ENCODE data around the gene CAMTA1.

The CAMTA1 gene

GRCh38 chr1:7454052-7454815 lies 669.0 kb downstream of the CAMTA1 start:
- no peak for DNase-seq

- no peak for DNase-seq
These were observed 669.9 kb downstream of the CAMTA1 start for GRCh38 chr1:7454895-7455784.

- peak; percentile 51 for DNase-seq
These were observed 670.8 kb downstream of the CAMTA1 start for GRCh38 chr1:7455796-7456721.

GRCh38 chr1:7456722-7457082 lies 671.4 kb downstream of the CAMTA1 start:
- DNase-seq = peak; percentile 69

GRCh38 chr1:7457811-7458210 lies 672.6 kb downstream of the CAMTA1 start:
- no peak for DNase-seq

- no peak for DNase-seq
These were observed 673.7 kb downstream of the CAMTA1 start for GRCh38 chr1:7458946-7459345.

GRCh38 chr1:7459914-7460313 lies 674.7 kb downstream of the CAMTA1 start:
- no peak for DNase-seq

- DNase-seq = no peak
These were observed 675.6 kb downstream of the CAMTA1 start for GRCh38 chr1:7460807-7461206.

- DNase-seq = no peak
These were observed 677.4 kb downstream of the CAMTA1 start for GRCh38 chr1:7462617-7463016.

- DNase-seq = no peak
These were observed 678.3 kb downstream of the CAMTA1 start for GRCh38 chr1:7463526-7463925.

GRCh38 chr1:7464736-7465135 lies 679.5 kb downstream of the CAMTA1 start:
- DNase-seq = no peak

GRCh38 chr1:7467476-7468175 lies 682.4 kb downstream of the CAMTA1 start:
- DNase-seq = no peak

- no peak for DNase-seq
These were observed 683.0 kb downstream of the CAMTA1 start for GRCh38 chr1:7468248-7468647.

GRCh38 chr1:7469255-7469938 lies 684.1 kb downstream of the CAMTA1 start:
- DNase-seq = peak; percentile 23

- peak; percentile 30 for DNase-seq
These were observed 685.8 kb downstream of the CAMTA1 start for GRCh38 chr1:7470904-7471638.

GRCh38 chr1:7471836-7472235 lies 686.6 kb downstream of the CAMTA1 start:
- peak; percentile 75 for DNase-seq

- no peak for DNase-seq
These were observed 688.2 kb downstream of the CAMTA1 start for GRCh38 chr1:7473223-7474142.

GRCh38 chr1:7474143-7474490 lies 688.9 kb downstream of the CAMTA1 start:
- no peak for DNase-seq

- DNase-seq = no peak
These were observed 689.7 kb downstream of the CAMTA1 start for GRCh38 chr1:7474786-7475502.

All from NCI-H345 (cell line).